ENCODE data around the gene FCRLA.

GRCh38 chr1:161710560-161710959 lies 3.5 kb downstream of the FCRLA start:
- TF ChIP-seq CTCF (IDR thresholded peaks at IDR 0.05) (no peak), POLR2A (IDR thresholded peaks at IDR 0.05) (no peak), POLR2AphosphoS5 (IDR thresholded peaks at IDR 0.05; ENCODE audit: insufficient read depth in 1 of 2, low read depth in 1 of 2) (no peak)

Data from vagina (tissue), 2 donors.